CD4-positive, CD25-positive, alpha-beta regulatory T cell (primary cell): ENCODE results near the gene DISP2. TPM values are rescaled to one million over a fixed set of nuclear protein-coding genes. Genes with fewer than 3 reads are reported as not detected.
A peak's percentile ranks its signal among the peaks of the same experiment; 100 is the strongest.

ENCODE experiments used
- ATAC-seq, 2 donors: fragments of 150-1000 bp; cut with Tn5 transposase; one replicate each; pipeline ENCODE4 v1.10.0; 2021; ENCODE audit warnings: low read depth in 2 of 2, moderate number of reproducible peaks in 2 of 2, moderate library complexity in 1 of 2
- DNase-seq, 3 donors: peaks; one replicate each; pipeline versions ENCODE4 v3.0.0 to v3.0.0-alpha.2; 2012 to 2022; ENCODE audit warnings: mixed read lengths in 1 of 3
- H3K27ac ChIP-seq: one replicate; pipeline ENCODE4 v1.7.0; 2013; ENCODE audit warnings: mild to moderate bottlenecking, low read length; ENCODE audit not compliant: insufficient read depth, poor library complexity, severe bottlenecking
- H3K27me3 ChIP-seq: one replicate; pipeline ENCODE4 v1.7.0; 2013; ENCODE audit warnings: low read length; ENCODE audit not compliant: control insufficient read depth, insufficient read depth
- H3K36me3 ChIP-seq: one replicate; pipeline ENCODE4 v1.7.0; 2013; ENCODE audit warnings: mild to moderate bottlenecking, low read length, moderate library complexity; ENCODE audit not compliant: control insufficient read depth, insufficient read depth
- H3K4me1 ChIP-seq: 2 replicates; pipeline ENCODE4 v1.7.0; 2013; ENCODE audit warnings: mild to moderate bottlenecking, low read length; ENCODE audit not compliant: insufficient read depth, control insufficient read depth, poor library complexity, severe bottlenecking
- H3K4me3 ChIP-seq: one replicate; pipeline ENCODE4 v1.7.0; 2013; ENCODE audit warnings: low read depth, mild to moderate bottlenecking, low read length, moderate library complexity
- H3K9me3 ChIP-seq, 2 experiments: 1 replicate in 1 of 2; 2 replicates in 1 of 2; pipeline ENCODE4 v1.7.0; 2013; ENCODE audit warnings: low read length in 2 of 2, mild to moderate bottlenecking in 1 of 2, moderate library complexity in 1 of 2; ENCODE audit not compliant: control insufficient read depth in 2 of 2
- H3K27ac Mint-ChIP-seq, 3 donors: one replicate each; pipeline ENCODE4 v1.8.0; 2020 to 2022; ENCODE audit warnings: mild to moderate bottlenecking in 3 of 3, mixed read lengths in 3 of 3, moderate library complexity in 2 of 3
- H3K27me3 Mint-ChIP-seq: one replicate; pipeline ENCODE4 v1.8.0; 2022; ENCODE audit warnings: mild to moderate bottlenecking, mixed read lengths
- H3K36me3 Mint-ChIP-seq: one replicate; pipeline ENCODE4 v1.8.0; 2020; ENCODE audit warnings: mixed read lengths
- H3K4me1 Mint-ChIP-seq, 4 donors: one replicate each; pipeline ENCODE4 v1.8.0; 2020 to 2022; ENCODE audit warnings: mixed read lengths in 4 of 4, mild to moderate bottlenecking in 1 of 4
- H3K4me3 Mint-ChIP-seq, 4 donors: one replicate each; pipeline ENCODE4 v1.8.0; 2020 to 2022; ENCODE audit warnings: mild to moderate bottlenecking in 4 of 4, mixed read lengths in 4 of 4, moderate library complexity in 3 of 4
- H3K9me3 Mint-ChIP-seq, 7 donors: one replicate each; pipeline ENCODE4 v1.8.0; 2020 to 2022; ENCODE audit warnings: mixed read lengths in 7 of 7, mild to moderate bottlenecking in 3 of 7, moderate library complexity in 2 of 7
- polyA plus RNA-seq, 4 donors: library from polyadenylated mRNA; unstranded; fragments of 300-500 nt; fragmentation: Illumina TruSeq; gene quantifications; one replicate each; pipeline ENCODE4 v1.2.3, GENCODE V29; 2021
- total RNA-seq: library from RNA; stranded (reverse); gene quantifications from one replicate; pipeline ENCODE4 v1.2.3, GENCODE V29; 2022

The DISP2 gene
- total and polyA plus RNA-seq, 5 donors from 2014 or later: 0.10 to 0.54 (median 0.22) TPM

DNA sequence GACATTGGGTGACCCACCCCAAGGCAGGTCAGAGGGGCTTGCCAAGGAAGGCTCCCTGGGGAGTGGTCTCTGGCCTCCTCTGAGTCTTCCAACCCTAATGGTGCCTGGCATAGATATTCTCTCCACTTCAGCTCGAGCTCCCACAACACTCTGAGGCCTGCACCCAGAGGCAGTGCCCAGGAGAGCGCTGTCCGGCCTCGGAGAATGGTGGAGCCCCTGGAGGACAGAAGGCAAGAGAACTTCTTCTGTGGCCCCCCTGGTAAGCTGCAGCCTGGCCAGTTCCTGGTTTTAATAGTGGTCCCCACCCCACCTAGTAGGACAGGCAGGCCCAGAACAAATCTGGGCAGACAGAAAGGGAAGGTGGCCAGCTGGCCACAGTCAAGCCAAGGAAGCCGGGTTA, 7.0 kb downstream of the DISP2 start:
- Mint-ChIP-seq H3K27me3 (no peaks in the 10 kb centered on the region), H3K9me3 (peaks cover 0 to 1% (median 0%) of the 10 kb centered on the region in 7 donors), H3K4me3 (peak overlapping the region in 1 of 4 donors; percentile 74), H3K27ac (no peak overlapping the region), H3K4me1 (peaks cover 5 to 49% (median 17%) of the 10 kb centered on the region in 4 donors), H3K36me3 (peaks cover 8% of the 10 kb centered on the region)
- Histone ChIP-seq H3K4me1 (peaks cover 22% of the 10 kb centered on the region), H3K27me3 (no peaks in the 10 kb centered on the region), H3K9me3 (no peaks in the 10 kb centered on the region), H3K27ac (no peak overlapping the region), H3K4me3 (no peak overlapping the region), H3K36me3 (no peaks in the 10 kb centered on the region)
- no peak for DNase-seq
- ATAC-seq: no peak

DNA sequence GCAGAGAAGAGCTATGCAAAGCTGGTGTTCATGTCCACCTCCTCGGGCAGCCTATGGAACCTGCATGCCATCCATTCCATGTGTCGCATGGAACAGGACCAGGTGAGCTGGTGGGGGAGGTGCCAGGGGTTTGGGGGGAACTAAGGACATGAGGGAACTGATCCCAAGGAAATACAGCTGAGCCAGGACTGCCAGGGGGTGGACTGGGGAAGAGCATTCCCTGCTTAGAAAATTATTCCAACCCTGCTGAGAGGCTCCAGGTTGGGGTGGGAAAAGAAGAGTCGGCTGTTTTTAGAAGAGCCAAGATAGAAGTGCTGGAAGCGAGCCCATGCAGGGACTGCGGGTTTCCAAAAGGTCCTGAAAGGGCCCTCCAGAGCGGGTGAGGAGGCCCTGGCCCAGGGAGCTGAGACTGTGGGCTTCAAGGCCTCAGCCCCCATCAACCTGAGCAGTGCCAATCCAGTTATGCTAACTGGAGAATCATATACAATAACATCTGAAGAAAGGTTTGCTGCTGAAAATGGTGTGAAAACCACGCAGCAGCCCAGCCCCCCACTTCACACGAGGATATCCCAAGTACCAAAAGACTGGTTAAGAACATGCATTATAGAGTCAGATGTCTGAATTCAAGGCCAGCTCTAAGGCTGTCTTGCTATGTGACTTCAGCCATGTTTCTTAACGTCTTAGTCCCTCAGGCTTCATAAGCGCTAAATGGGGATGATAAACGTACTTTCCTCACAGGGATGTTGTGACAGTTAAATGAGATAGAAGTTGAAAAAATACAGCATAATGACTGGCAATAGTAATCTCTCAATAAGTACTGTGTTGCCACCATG, 7.8 kb downstream of the DISP2 start:
- Mint-ChIP-seq H3K27ac (peak overlapping the region in 2 of 3 donors; percentile 9 to 67), H3K36me3 (peaks cover 8% of the 10 kb centered on the region)

DNA sequence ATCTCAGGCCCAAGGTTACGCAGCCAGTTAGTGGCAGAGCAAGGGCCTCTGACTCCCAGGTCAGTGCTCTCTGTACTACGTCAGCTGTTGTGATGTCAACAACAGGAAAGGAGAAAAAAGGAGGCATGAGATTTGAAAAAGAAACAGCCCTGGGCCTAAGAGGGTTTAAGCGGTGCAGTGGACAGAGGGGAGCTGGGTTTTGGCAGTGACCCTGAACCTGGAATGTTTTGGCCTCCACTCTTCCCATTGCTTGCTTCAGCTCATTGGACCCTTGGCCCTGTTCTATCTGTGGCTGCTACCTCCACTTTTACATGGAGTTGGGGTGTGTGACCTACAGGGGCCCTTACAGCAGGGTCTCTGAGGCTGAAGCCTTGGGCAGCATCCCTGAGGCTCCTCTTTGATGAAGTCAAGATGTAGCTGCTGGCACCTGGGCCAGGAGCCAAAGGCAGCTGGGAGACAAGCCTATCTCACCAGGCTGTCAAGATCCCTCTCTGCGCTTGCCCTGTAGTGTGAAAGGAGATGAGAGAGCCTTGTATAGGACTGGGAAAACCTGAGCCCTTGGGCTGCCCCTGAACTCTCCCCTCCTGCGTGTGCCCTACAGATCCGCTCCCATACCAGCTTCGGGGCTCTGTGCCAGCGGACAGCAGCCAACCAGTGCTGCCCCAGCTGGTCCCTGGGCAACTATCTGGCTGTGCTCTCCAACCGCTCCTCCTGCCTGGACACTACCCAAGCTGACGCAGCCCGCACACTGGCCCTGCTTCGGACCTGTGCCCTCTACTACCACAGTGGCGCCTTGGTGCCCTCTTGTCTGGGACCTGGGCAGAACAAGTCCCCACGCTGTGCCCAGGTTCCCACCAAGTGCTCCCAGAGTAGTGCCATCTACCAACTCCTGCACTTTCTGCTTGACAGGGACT, 8.7 kb downstream of the DISP2 start:
- Histone ChIP-seq H3K4me1 (peaks cover 22% of the 10 kb centered on the region), H3K4me3 (peak overlapping the region; percentile 39), H3K9me3 (no peaks in the 10 kb centered on the region), H3K36me3 (no peaks in the 10 kb centered on the region), H3K27ac (no peak overlapping the region), H3K27me3 (no peaks in the 10 kb centered on the region)
- peaks cover 0 to 1% (median 0%) of the 10 kb centered on the region in 7 donors for H3K9me3 Mint-ChIP-seq
- no peaks in the 10 kb centered on the region for H3K27me3 Mint-ChIP-seq
- peaks cover 5 to 49% (median 17%) of the 10 kb centered on the region in 4 donors for H3K4me1 Mint-ChIP-seq
- H3K4me3 Mint-ChIP-seq: peak overlapping the region; percentile 86 to 93 (median 90)
- DNase-seq (no peak), ATAC-seq (no peak)
- H3K27ac Mint-ChIP-seq: peak overlapping the region in 2 of 3 donors; percentile 75 to 88
- peaks cover 8% of the 10 kb centered on the region for H3K36me3 Mint-ChIP-seq

More for the DNA sequence above, 7.8 kb downstream of the DISP2 start:
- ATAC-seq (no peak), DNase-seq (no peak)
- H3K9me3 Mint-ChIP-seq: peaks cover 0 to 1% (median 0%) of the 10 kb centered on the region in 7 donors
- peak overlapping the region; percentile 48 to 91 (median 72) for H3K4me3 Mint-ChIP-seq
- Histone ChIP-seq H3K9me3 (no peaks in the 10 kb centered on the region), H3K27me3 (no peaks in the 10 kb centered on the region), H3K27ac (no peak overlapping the region), H3K4me3 (no peak overlapping the region), H3K36me3 (no peaks in the 10 kb centered on the region), H3K4me1 (peaks cover 22% of the 10 kb centered on the region)
- H3K27me3 Mint-ChIP-seq: no peaks in the 10 kb centered on the region
- H3K4me1 Mint-ChIP-seq: peaks cover 5 to 49% (median 17%) of the 10 kb centered on the region in 4 donors

DNA sequence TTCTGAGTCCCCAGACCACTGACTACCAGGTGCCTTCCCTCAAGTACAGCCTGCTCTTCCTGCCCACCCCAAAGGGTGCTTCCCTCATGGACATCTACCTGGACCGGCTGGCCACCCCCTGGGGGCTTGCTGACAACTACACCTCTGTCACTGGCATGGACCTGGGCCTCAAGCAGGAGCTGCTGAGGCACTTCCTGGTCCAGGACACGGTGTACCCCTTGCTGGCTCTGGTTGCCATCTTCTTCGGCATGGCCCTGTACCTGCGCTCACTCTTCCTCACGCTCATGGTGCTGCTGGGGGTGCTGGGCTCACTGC, 9.3 kb downstream of the DISP2 start:
- H3K27me3 Mint-ChIP-seq: no peaks in the 10 kb centered on the region
- H3K36me3 ChIP-seq: no peaks in the 10 kb centered on the region
- H3K36me3 Mint-ChIP-seq: peaks cover 4% of the 10 kb centered on the region
- H3K27ac ChIP-seq: peak overlapping the region; percentile 51
- peaks cover 5 to 44% (median 15%) of the 10 kb centered on the region in 4 donors for H3K4me1 Mint-ChIP-seq
- H3K4me1 ChIP-seq: peaks cover 22% of the 10 kb centered on the region
- DNase-seq (no peak), ATAC-seq (no peak)
- H3K9me3 ChIP-seq: no peaks in the 10 kb centered on the region
- peak overlapping the region; percentile 75 to 88 (median 88) for H3K27ac Mint-ChIP-seq
- H3K4me3 Mint-ChIP-seq: peak overlapping the region; percentile 86 to 93 (median 90)
- H3K4me3 ChIP-seq: peak overlapping the region; percentile 39
- peaks cover 0 to 1% (median 0%) of the 10 kb centered on the region in 7 donors for H3K9me3 Mint-ChIP-seq
- H3K27me3 ChIP-seq: no peaks in the 10 kb centered on the region

DNA sequence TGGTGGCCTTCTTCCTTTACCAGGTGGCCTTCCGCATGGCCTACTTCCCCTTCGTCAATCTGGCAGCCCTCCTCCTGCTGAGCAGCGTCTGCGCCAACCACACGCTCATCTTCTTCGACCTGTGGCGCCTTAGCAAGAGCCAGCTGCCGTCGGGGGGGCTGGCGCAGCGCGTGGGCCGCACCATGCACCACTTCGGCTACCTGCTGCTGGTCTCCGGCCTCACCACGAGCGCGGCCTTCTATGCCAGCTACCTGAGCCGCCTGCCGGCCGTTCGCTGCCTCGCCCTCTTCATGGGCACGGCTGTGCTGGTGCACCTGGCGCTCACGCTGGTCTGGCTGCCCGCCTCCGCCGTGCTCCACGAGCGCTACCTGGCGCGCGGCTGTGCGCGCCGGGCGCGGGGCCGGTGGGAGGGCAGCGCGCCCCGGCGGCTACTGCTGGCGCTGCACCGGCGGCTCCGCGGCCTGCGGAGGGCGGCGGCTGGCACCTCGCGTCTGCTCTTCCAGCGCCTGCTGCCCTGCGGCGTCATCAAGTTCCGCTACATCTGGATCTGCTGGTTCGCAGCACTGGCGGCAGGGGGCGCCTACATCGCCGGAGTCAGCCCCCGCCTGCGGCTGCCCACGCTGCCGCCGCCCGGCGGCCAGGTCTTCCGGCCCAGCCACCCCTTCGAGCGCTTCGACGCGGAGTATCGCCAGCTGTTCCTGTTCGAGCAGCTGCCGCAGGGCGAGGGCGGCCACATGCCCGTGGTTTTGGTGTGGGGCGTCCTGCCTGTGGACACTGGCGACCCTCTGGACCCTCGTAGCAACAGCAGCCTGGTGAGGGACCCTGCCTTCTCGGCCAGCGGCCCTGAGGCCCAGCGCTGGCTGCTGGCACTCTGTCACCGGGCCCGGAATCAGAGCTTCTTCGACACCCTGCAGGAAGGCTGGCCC, 9.9 kb downstream of the DISP2 start:
- peak overlapping the region; percentile 51 for H3K27ac ChIP-seq
- peak overlapping the region; percentile 75 to 88 (median 88) for H3K27ac Mint-ChIP-seq

DNA sequence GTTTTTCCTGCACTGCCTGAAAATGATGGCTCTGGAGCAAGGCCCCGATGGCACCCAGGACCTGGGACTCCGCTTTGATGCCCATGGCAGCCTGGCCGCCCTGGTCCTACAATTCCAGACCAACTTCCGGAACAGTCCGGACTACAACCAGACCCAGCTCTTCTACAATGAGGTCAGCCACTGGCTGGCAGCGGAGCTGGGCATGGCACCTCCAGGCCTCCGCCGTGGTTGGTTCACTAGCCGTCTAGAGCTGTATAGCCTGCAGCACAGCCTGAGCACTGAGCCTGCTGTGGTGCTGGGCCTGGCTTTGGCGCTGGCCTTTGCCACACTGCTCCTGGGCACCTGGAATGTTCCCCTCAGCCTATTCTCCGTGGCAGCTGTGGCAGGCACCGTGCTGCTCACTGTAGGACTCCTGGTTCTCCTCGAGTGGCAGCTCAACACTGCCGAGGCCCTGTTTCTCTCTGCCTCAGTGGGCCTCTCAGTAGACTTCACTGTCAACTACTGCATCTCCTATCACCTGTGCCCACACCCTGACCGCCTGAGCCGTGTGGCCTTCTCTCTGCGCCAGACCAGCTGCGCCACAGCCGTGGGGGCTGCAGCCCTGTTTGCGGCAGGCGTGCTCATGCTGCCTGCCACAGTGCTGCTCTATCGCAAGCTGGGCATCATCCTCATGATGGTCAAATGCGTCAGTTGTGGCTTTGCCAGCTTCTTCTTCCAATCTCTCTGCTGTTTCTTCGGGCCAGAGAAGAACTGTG, 10.9 kb downstream of the DISP2 start:
- Mint-ChIP-seq H3K9me3 (peaks cover 0 to 1% (median 0%) of the 10 kb centered on the region in 7 donors), H3K4me3 (peak overlapping the region; percentile 41 to 77 (median 59)), H3K36me3 (no peaks in the 10 kb centered on the region), H3K27me3 (no peaks in the 10 kb centered on the region), H3K27ac (peak overlapping the region in 1 of 3 donors; percentile 23), H3K4me1 (peaks cover 5 to 38% (median 13%) of the 10 kb centered on the region in 4 donors)
- Histone ChIP-seq H3K36me3 (no peaks in the 10 kb centered on the region), H3K27ac (no peak overlapping the region), H3K4me1 (peaks cover 22% of the 10 kb centered on the region), H3K9me3 (no peaks in the 10 kb centered on the region), H3K27me3 (no peaks in the 10 kb centered on the region), H3K4me3 (no peak overlapping the region)
- ATAC-seq (no peak), DNase-seq (no peak)

More for the DNA sequence above, 9.9 kb downstream of the DISP2 start:
- H3K4me1 Mint-ChIP-seq: peaks cover 5 to 42% (median 13%) of the 10 kb centered on the region in 4 donors
- peak overlapping the region; percentile 86 to 93 (median 90) for H3K4me3 Mint-ChIP-seq
- no peaks in the 10 kb centered on the region for H3K27me3 Mint-ChIP-seq
- Histone ChIP-seq H3K9me3 (no peaks in the 10 kb centered on the region), H3K36me3 (no peaks in the 10 kb centered on the region), H3K27me3 (no peaks in the 10 kb centered on the region), H3K4me1 (peaks cover 22% of the 10 kb centered on the region), H3K4me3 (peak overlapping the region; percentile 39)
- no peaks in the 10 kb centered on the region for H3K36me3 Mint-ChIP-seq
- ATAC-seq: peak; percentile 92 to 95
- H3K9me3 Mint-ChIP-seq: peaks cover 0 to 1% (median 0%) of the 10 kb centered on the region in 7 donors
- DNase-seq: peak; percentile 79 to 95 (median 90)
